GM19035 (cell line): ENCODE results near the gene ITPRID1.
A peak's percentile ranks its signal among the peaks of the same experiment; 100 is the strongest.
"Not testable (repeated sequence)": the region's sequence is repeated elsewhere in the genome, so short reads cannot be mapped to it uniquely, and the experiment has no call there.

Source experiments
- ATAC-seq: cut with Tn5 transposase; IDR thresholded peaks from one replicate; pipeline ENCODE4 v1.9.1; 2021; ENCODE audit not compliant: unreplicated experiment

The ITPRID1 gene

GRCh38 chr7:31513790-31514189 lies at the start of gene ITPRID1:
TSS of gene ITPRID1 (plus strand) at chr7:31514090. CDS start at chr7:31553025, 38,935 bp downstream.
- ATAC-seq, result no peak

GRCh38 chr7:31464601-31465000 lies 49.3 kb upstream of the ITPRID1 start:
- ATAC-seq, result no peak

- no peak for ATAC-seq
Measured at GRCh38 chr7:31465285-31465684, 48.6 kb upstream of the ITPRID1 start.

DNA sequence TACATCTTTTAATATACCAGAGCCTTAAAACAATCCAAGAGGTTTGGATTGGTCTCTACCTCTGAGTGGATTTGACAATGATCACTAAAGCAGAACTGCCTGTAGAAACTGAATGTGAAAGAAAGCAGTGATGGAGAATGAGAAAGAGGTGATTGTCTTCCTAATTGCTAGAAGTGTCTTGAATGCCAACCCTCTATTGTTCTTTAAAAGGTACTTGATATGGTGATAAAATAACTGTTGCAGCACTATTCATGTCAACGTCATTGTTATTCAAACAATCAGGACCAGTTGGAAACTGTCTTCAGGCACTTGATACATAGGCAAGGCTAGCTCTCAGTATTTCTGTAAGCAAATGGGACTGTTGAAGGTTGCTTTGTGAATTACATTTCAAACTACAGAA lies 47.9 kb upstream of the ITPRID1 start:
- no peak for ATAC-seq

DNA sequence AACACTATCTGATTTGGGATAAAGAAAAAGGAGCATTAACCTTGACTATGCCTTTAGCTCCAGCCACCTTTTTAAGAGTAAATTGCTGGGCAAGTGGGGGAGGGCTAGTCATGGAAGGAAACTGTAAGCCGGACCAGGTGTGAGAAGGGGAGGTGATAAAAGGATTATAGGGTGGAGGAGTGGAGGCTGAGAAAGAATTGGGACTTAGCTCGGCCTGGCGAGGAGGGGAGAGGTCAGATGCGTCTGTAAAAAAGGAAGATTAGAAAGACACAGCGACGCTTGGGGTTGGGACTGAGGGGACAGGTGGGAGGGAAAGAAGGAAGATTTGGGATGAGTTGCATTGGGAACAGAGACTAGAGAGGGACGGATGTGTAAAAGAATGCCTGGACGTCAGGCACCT lies 43.0 kb upstream of the ITPRID1 start:
- not testable (repeated sequence) for ATAC-seq

DNA sequence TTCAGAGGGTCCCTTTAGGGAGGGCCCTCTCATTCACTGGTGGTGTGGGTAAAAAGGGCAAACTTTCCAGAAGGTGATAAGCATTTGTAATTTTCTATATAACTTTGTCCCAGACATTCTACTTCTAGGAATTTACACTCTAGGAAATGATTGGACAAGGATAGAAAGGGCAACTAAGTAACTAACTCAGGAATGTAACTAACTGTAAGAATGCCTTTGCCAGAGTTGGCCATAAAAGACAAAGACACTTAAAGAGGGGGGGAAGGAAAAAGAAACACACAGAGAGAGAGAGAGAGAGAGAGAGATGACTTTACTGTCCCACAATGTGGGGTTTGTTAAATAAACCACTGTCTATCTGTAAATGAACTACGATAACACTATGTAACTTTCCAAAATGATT lies 38.5 kb upstream of the ITPRID1 start:
- ATAC-seq, result no peak

GRCh38 chr7:31476073-31476745 lies 37.7 kb upstream of the ITPRID1 start:
- no peak for ATAC-seq

DNA sequence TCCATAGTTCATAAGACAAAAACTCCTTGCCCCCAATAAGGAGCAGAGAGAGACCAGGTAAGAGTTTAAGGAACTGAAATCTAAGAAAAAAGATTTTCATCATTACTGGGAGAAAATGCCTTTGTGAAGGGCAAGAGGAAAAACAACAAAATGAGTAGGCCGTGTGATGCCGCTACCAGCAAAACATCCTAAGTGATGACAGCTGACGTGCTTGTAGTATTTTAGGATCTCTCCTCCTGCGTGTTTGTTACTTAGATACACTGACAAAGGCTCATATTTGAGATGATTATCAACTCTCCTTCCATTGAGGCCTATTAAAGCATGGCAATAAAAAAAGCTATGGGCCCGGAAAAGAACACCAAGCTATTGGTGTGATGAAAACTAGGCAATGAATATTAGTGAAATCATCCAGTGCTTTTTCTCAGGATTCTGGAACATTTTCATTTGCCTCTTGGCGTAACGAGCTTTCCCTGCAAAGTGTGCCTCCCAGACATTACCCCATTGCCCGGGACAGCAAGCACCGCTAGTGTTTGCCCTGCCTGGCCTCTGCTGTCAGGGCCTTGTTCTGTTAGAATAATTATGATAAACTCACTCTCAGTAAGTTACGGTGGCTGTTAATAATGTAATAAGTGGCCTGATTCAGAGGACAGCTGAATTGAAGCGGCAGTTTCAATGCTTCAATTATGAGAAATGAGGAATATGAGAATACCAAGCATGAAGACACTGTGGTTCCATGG lies 36.8 kb upstream of the ITPRID1 start:
- ATAC-seq, result no peak

DNA sequence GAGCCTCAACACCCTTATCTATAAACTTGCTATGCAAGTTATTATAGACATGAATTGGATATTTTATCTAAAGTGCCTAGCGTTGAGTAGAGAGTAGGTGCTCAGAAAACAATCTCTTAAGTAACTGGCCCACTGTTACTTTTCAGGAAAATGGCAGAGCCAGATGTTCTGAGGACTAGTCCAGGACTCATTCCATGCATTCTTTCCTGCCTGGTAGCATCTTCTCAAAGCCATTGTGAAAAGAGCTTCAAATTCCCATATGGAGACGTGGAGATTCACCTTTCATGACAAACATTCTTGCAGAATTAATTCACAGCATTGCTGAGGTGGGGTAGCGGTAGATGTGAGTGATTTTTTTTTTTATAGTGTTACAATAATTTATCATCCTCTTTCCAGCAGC lies 35.9 kb upstream of the ITPRID1 start:
- ATAC-seq, result no peak

GRCh38 chr7:31478721-31479120 lies 35.2 kb upstream of the ITPRID1 start:
- peak; percentile 83 for ATAC-seq

- no peak for ATAC-seq
Measured at GRCh38 chr7:31487071-31487470, 26.8 kb upstream of the ITPRID1 start.

- ATAC-seq, result no peak
Measured at GRCh38 chr7:31487476-31487875, 26.4 kb upstream of the ITPRID1 start.

DNA sequence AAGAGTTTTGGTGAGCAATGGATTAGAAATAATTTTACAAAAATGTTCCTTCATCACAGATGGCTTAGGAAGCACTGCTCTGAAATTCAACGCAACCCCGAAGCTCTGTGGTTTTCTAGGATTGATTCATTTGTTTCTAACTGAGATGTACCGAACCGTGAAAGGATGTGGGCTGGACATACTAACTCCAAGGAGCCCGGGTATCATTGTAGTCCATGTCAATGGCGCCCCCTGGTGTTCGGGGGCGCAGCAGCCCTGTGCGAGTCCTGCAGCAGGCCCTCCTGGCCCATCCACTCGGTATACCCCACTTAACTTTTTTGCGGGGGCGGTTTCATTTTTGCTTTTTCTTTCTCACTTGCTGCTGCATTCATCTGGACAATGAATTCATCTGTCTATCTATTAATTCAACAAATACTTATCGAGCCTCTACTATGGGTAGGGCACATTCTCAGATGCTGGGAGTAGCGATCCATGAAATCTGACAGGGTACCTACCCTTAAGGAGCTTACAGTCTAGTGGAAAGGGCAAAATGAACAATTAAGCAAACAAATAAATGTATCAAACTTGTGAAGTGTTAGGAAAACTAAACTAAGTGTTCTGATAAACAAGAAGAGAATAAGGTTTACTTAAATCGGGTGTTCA lies 25.2 kb upstream of the ITPRID1 start:
- peak; percentile 98 for ATAC-seq

DNA sequence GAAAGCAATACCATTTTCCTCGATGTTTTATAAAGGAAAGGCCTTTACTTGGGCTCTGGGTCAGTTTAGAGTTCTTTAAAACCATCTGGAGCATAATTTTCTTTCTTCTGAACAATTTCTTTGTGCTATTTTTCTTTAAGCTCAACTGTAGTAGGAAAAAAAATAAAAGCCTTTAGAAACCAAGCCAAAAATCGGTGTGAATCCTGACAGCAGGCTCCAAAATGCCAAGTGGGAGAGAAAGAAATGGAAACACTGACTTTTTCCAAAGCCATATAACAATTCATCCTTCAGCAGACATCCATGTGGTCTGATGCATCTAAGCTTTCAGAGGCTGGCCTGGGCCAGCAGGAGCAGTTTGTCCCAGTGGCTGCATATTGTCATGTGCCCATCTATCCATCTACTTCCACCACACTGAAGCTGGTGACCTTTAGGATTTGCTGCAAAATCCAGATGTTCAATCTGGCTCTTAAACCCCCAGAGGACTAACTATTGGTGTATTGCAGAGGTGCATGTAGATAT lies 23.0 kb upstream of the ITPRID1 start:
- no peak for ATAC-seq

DNA sequence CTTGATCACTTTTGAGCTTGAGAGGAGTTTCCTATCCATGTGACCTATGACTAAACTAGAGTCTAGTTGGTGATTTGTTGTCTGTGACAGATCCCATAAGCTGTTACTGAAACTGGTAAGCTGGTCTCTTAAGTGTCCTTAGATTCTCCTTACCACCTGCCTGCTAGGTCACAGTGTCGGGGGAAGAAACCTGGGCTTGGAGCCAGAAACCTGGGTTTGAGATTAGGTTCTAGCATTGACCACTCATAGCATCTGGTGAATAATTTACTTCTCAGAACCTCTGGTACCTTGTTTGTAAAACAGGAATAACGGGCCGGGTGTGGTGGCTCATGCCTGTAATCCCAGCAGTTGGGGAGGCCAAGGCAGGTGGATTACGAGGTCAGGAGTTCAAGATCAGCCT lies 21.8 kb upstream of the ITPRID1 start:
- no peak for ATAC-seq

DNA sequence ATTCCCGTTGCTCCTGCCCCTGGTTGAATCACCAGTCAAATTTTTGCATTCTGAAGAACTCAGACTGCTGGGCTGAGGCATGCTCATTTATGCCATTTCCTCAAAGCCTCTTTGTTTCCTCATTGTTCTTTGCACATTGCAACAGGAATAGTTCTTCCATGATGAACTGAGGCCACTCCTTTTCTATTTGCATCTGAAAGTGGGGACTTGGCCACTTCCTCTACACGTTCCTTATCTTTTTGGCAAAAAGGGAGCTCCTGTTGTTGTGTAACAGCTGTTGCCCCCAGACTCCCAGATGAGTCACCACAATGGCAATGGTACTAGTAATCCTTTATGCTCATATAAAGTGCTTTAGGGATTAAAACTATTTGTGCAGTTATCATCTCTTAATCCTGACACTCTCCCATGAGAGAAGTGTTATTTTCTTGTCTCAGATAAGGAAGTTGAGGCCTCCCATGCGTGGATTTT lies 20.1 kb upstream of the ITPRID1 start:
- ATAC-seq, result no peak

DNA sequence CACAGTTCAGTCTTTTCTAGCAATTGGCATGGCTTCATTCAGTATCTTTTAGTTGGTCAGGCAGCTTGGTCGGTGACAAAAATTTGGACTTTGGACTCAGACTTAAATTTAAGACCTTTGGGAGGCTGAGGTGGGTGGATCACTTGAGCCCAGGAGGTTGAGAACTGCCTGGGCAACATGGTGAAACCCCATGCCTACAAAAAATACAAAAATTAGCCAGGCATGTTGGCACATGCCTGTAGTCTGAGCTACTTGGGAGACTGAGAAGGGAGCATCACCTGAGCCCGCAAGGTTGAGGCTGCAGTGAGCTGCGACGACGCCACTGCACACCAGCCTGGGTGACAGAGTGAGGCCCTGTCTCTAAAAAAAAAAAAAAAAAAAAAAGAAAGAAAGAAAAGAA lies 19.5 kb upstream of the ITPRID1 start:
- ATAC-seq, result no peak

DNA sequence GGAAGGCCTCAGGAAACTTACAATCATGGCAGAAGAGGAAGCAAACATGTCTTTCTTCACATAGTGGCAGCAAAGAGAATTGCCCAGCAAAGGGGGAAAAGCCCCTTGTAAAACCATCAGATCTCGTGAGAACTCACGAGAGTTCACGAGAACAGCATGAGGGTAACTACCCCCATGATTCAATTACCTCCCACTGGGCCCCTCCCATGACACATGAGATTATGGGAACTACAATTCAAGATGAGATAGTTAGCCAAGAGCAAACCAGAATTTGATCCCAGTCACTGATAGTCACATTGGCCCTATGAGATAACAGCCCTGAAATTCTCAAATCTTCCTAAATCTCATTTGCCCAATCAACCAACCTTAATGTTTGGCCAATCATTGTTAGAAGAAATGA lies 18.2 kb upstream of the ITPRID1 start:
- ATAC-seq, result no peak

DNA sequence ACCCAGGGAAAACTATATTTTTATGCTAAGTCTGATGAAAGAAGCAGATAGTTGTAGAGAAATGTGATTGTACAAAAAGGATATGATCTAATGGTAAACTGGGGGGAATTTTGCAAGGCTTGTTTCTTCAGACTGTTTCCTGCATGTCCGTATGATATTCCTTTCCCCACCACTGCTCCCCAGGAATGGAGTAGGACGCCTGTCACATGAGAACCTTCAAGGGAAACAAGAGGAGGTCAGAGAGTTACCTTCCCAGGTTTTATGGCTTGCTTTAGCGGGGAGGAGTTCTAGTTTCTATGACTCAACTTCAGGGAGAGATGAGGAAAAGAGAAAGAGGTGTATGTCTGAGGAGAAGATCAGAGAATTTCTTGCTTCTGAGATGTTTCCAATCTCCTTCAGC lies 16.4 kb upstream of the ITPRID1 start:
- ATAC-seq, result no peak

GRCh38 chr7:31500656-31501055 lies 13.2 kb upstream of the ITPRID1 start:
- ATAC-seq, result no peak

GRCh38 chr7:31508823-31509222 lies 5.1 kb upstream of the ITPRID1 start:
- no peak for ATAC-seq

- no peak for ATAC-seq
Measured at GRCh38 chr7:31512166-31512565, 1.7 kb upstream of the ITPRID1 start.
